Loucy (cell line): ENCODE measurements around the gene CZIB.
"Not testable (repeated sequence)": the region's sequence is repeated elsewhere in the genome, so short reads cannot be mapped to it uniquely, and the experiment has no call there.

Source experiments
- H2AFZ ChIP-seq: fragments of 200-600 bp; sonication (generic); 2 replicates; pipeline ENCODE4 v1.6.0; 2016; ENCODE audit warnings: antibody characterized with exemption, mild to moderate bottlenecking, low read length, moderate library complexity
- H3F3A ChIP-seq: fragments of 200-600 bp; 2 replicates; pipeline ENCODE4 v1.6.0; 2016; ENCODE audit warnings: antibody characterized with exemption, low read depth, mild to moderate bottlenecking
- H3K27me3 ChIP-seq: fragments of 200-600 bp; sonication (generic); 2 replicates; pipeline ENCODE4 v1.6.1; 2014; ENCODE audit warnings: low read length, mild to moderate bottlenecking; ENCODE audit not compliant: insufficient read depth, poor library complexity, severe bottlenecking
- H3K36me3 ChIP-seq: fragments of 200-600 bp; sonication (generic); 2 replicates; pipeline ENCODE4 v1.6.1; 2016; ENCODE audit warnings: low read length; ENCODE audit not compliant: insufficient read depth
- H3K4me1 ChIP-seq: fragments of 200-600 bp; sonication (generic); 2 replicates; pipeline ENCODE4 v1.5.1; 2014; ENCODE audit warnings: low read length, mild to moderate bottlenecking; ENCODE audit not compliant: insufficient read depth, poor library complexity, severe bottlenecking
- H3K4me2 ChIP-seq: fragments of 200-600 bp; sonication (generic); 2 replicates; pipeline ENCODE4 v1.6.0; 2014; ENCODE audit warnings: antibody characterized with exemption, low read length, low read depth, mild to moderate bottlenecking; ENCODE audit not compliant: poor library complexity, severe bottlenecking
- H3K4me3 ChIP-seq: fragments of 200-600 bp; sonication (generic); 2 replicates; pipeline ENCODE4 v1.5.1; 2014; ENCODE audit warnings: low read length, mild to moderate bottlenecking, mixed read lengths; ENCODE audit not compliant: poor library complexity, severe bottlenecking
- H3K79me2 ChIP-seq: fragments of 200-600 bp; sonication (generic); 2 replicates; pipeline ENCODE4 v1.6.1; 2014; ENCODE audit warnings: low read length; ENCODE audit not compliant: insufficient read depth
- H3K9ac ChIP-seq: fragments of 200-600 bp; sonication (generic); 2 replicates; pipeline ENCODE4 v1.6.0; 2014; ENCODE audit warnings: mild to moderate bottlenecking, low read depth, low read length, moderate library complexity; ENCODE audit not compliant: poor library complexity, severe bottlenecking
- H3K9me2 ChIP-seq: fragments of 200-600 bp; sonication (generic); replicated peaks from 2 replicates; pipeline ENCODE4 v1.6.1; 2016; ENCODE audit warnings: low read depth, low read length, mixed read lengths
- H3K9me3 ChIP-seq: fragments of 200-600 bp; sonication (generic); 2 replicates; pipeline ENCODE4 v1.6.1; 2014; ENCODE audit warnings: mild to moderate bottlenecking, antibody characterized with exemption, low read length, low read depth; ENCODE audit not compliant: insufficient read depth
- H4K20me1 ChIP-seq: fragments of 200-600 bp; sonication (generic); 2 replicates; pipeline ENCODE4 v1.6.0; 2014; ENCODE audit warnings: antibody characterized with exemption, low read length, mild to moderate bottlenecking; ENCODE audit not compliant: insufficient read depth, poor library complexity, severe bottlenecking
- EZH2phosphoT487 ChIP-seq: fragments of 200-600 bp; IDR thresholded peaks from 2 replicates; pipeline ENCODE4 v1.6.1; 2018; ENCODE audit warnings: antibody characterized with exemption, mild to moderate bottlenecking, moderate library complexity, borderline replicate concordance
- TF ChIP-seq, protein P1 (sequence below): fragments of 200-600 bp; sonication (generic); conservative IDR thresholded peaks from 2 replicates; pipeline ENCODE4 v1.5.1; 2014; ENCODE audit warnings: mild to moderate bottlenecking, antibody characterized with exemption, low read length

CZIB gene

DNA sequence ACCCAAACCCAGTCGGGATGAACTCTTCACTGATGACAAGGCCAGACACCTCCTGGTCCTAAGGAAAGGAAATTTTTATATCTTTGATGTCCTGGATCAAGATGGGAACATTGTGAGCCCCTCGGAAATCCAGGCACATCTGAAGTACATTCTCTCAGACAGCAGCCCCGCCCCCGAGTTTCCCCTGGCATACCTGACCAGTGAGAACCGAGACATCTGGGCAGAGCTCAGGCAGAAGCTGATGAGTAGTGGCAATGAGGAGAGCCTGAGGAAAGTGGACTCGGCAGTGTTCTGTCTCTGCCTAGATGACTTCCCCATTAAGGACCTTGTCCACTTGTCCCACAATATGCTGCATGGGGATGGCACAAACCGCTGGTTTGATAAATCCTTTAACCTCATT, 10.1 kb downstream of the CZIB start:
- Histone ChIP-seq H3K4me3 (no peak overlapping the region), H3K36me3 (peaks cover 52% of the 10 kb centered on the region; the same call in 1 of the 2 replicates), H3F3A (no peaks in the 10 kb centered on the region), H3K9me3 (peaks cover 14% of the 10 kb centered on the region; the same call in 1 of the 2 replicates), H4K20me1 (no peaks in the 10 kb centered on the region), H3K9ac (no peak overlapping the region), H3K79me2 (no peaks in the 10 kb centered on the region), H3K27me3 (no peaks in the 10 kb centered on the region), H3K9me2 (no peaks in the 10 kb centered on the region), H2AFZ (no peak overlapping the region), H3K4me1 (no peaks in the 10 kb centered on the region), H3K4me2 (no peak overlapping the region)
- TF ChIP-seq, protein P1, sequence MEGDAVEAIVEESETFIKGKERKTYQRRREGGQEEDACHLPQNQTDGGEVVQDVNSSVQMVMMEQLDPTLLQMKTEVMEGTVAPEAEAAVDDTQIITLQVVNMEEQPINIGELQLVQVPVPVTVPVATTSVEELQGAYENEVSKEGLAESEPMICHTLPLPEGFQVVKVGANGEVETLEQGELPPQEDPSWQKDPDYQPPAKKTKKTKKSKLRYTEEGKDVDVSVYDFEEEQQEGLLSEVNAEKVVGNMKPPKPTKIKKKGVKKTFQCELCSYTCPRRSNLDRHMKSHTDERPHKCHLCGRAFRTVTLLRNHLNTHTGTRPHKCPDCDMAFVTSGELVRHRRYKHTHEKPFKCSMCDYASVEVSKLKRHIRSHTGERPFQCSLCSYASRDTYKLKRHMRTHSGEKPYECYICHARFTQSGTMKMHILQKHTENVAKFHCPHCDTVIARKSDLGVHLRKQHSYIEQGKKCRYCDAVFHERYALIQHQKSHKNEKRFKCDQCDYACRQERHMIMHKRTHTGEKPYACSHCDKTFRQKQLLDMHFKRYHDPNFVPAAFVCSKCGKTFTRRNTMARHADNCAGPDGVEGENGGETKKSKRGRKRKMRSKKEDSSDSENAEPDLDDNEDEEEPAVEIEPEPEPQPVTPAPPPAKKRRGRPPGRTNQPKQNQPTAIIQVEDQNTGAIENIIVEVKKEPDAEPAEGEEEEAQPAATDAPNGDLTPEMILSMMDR = no peak
- TF ChIP-seq EZH2phosphoT487 = no peak

DNA sequence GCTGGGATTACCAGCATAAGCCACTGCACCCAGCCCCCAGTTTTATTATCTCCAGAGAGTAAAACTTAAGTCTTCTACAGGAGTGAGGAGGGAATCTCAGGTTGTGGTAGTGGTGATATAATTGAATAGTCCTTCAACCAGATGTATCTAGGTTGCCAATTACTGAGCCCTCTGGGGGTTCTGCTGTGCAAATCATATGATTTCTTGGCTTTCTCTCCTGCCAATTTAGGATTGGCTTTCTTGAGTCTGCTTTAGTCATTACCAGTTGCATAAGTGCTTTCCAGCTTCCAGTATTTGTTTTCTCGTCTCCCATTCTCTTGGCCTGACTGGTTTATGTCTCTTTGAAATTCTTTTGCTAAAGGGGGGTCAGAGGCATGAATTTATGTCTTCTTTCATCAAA, 12.7 kb downstream of the CZIB start:
- Histone ChIP-seq H3K4me1 (no peaks in the 10 kb centered on the region), H3F3A (no peaks in the 10 kb centered on the region), H3K9me3 (peaks cover 17% of the 10 kb centered on the region; the same call in 1 of the 2 replicates), H3K9ac (no peak overlapping the region), H3K27me3 (no peaks in the 10 kb centered on the region), H3K9me2 (no peaks in the 10 kb centered on the region), H3K4me3 (no peak overlapping the region), H3K79me2 (no peaks in the 10 kb centered on the region), H3K36me3 (peaks cover 43% of the 10 kb centered on the region; the same call in 1 of the 2 replicates), H3K4me2 (no peak overlapping the region), H2AFZ (no peak overlapping the region), H4K20me1 (no peaks in the 10 kb centered on the region)
- no peak for TF ChIP-seq EZH2phosphoT487
- TF ChIP-seq, protein P1 = no peak

DNA sequence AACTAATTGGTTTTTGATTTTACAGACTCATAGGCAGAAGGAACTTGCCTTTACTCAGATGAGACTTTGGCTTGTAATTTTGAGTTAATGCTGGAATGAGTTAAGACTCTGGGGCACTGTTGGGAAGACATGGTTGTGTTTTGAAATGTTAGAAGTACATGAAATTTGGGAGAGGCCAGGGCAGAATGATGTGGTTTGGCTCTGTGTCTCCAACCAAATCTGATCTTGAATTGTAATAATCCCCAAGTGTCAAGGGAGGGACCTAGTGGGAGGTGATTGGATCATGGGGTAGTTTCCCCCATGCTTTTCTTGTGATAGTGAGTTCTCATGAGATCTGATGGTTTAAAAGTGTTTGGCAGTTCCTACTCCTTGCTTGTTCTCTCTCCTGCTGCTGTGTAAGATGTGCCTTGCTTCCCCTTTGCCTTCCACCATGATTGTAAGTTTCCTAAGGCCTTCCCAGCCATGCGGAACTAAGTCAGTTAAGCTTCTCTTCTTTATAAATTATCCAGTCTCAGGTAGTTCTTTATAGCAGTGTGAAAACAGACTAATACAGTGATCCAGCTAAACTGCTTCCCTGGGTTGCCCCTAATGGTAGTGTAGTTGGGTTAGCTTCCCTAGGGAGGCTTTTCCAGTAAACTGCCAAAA, 13.6 kb downstream of the CZIB start:
- no peaks in the 10 kb centered on the region for H3K4me1 ChIP-seq
- no peak overlapping the region for H3K9ac ChIP-seq
- peaks cover 43% of the 10 kb centered on the region; the same call in 1 of the 2 replicates for H3K36me3 ChIP-seq
- H2AFZ ChIP-seq = no peak overlapping the region
- no peaks in the 10 kb centered on the region for H3K27me3 ChIP-seq
- H3K79me2 ChIP-seq = no peaks in the 10 kb centered on the region
- H4K20me1 ChIP-seq = no peaks in the 10 kb centered on the region
- peaks cover 17% of the 10 kb centered on the region; the same call in 1 of the 2 replicates for H3K9me3 ChIP-seq
- no peaks in the 10 kb centered on the region for H3F3A ChIP-seq
- no peak overlapping the region for H3K4me2 ChIP-seq
- TF ChIP-seq EZH2phosphoT487 = no peak
- TF ChIP-seq, protein P1 = no peak
- no peaks in the 10 kb centered on the region for H3K9me2 ChIP-seq
- H3K4me3 ChIP-seq = no peak overlapping the region

DNA sequence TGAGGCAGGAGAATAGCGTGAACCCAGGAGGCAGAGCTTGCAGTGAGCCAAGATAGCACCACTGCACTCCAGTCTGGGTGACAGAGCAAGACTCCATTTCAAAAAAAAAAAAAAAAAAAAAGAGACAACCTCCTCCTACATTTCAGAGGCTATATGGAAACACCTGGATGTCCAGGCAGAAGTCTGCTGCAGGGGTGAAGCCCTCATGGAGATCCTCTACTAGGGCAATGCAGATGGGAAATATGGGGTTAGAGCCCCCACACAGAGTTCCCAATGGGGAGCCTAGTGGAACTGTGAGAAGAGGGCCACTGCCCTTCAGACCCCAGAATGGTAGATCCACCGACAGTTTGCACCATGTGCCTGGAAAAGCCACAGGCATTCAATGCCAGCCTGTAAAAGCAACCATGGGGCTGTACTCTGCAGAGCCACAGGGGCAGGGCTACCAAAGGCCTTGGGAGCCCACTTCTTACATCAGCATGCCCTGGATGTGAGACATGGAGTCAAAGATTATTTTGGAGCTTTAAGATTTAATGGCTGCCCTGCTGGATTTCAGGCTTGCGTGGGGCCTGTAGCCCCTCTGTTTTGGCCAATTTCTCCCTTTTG, 14.2 kb downstream of the CZIB start:
- not testable (repeated sequence) for H3K27me3 ChIP-seq, H3K4me3 ChIP-seq, H3K9me2 ChIP-seq, H3K79me2 ChIP-seq, H4K20me1 ChIP-seq, H3K4me1 ChIP-seq, H3F3A ChIP-seq, H2AFZ ChIP-seq, H3K4me2 ChIP-seq, H3K9ac ChIP-seq
- Histone ChIP-seq H3K9me3 (peaks cover 17% of the 10 kb centered on the region; the same call in 1 of the 2 replicates), H3K36me3 (peaks cover 41% of the 10 kb centered on the region; the same call in 1 of the 2 replicates)

DNA sequence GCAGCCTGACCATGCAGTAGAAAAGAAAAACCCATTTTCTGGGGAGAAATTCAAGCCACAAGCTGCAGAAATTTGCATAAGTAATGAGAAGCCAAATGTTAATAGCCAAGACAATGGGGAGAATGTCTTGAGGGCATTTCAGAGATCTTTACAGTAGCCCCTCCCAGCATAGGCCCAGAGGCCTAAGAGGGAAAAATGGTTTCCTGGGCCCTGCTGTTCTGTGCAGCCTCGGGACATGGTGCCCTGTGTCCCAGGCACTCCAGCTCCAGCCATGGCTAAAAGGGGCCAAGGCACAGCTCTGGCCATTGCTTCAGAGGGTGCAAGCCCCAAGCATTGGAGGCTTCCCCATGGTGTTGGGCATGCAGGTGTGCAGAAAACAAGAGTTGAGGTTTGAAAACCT, 14.9 kb downstream of the CZIB start:
- H3K9me3 ChIP-seq = peaks cover 17% of the 10 kb centered on the region; the same call in 1 of the 2 replicates

More for the DNA sequence above, 14.9 kb downstream of the CZIB start:
- H3K4me2 ChIP-seq, H3K27me3 ChIP-seq, H3K4me3 ChIP-seq, H3K79me2 ChIP-seq, H2AFZ ChIP-seq, H3K9ac ChIP-seq, H3K4me1 ChIP-seq, H3F3A ChIP-seq, H4K20me1 ChIP-seq, H3K9me2 ChIP-seq: not testable (repeated sequence)
- H3K36me3 ChIP-seq = peaks cover 34% of the 10 kb centered on the region; the same call in 1 of the 2 replicates
